ENCODE measurements around the gene LLPH.

Gene LLPH

DNA sequence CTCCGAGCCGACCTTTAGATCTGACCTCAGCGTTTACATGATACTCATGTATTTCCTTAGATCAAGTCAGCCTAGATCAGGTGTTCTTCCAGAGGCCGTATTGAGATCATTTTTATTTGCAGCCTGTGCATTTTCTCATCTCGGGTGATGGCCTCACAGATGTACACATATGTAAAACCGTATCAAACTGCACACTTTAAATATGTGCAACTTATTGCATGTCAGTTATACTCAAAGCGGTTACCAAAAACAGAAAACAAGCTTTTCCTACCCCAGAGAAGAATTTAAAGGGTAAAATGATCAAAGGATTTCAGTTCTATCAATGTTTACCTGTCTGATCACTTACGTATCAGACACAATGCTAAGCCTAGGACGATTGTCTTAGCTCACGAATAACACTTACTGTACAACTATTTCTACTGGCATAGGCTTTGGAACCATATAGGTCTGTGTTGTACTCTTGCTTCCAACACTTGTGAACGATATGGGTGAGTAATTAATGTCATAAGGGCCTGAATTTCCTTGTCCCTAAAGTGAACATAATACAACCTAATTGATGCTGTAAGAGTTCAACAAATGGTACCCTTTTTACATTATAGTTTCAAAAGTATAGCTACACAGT lies 628 bp upstream of the LLPH start:
- TF ChIP-seq, protein P1, sequence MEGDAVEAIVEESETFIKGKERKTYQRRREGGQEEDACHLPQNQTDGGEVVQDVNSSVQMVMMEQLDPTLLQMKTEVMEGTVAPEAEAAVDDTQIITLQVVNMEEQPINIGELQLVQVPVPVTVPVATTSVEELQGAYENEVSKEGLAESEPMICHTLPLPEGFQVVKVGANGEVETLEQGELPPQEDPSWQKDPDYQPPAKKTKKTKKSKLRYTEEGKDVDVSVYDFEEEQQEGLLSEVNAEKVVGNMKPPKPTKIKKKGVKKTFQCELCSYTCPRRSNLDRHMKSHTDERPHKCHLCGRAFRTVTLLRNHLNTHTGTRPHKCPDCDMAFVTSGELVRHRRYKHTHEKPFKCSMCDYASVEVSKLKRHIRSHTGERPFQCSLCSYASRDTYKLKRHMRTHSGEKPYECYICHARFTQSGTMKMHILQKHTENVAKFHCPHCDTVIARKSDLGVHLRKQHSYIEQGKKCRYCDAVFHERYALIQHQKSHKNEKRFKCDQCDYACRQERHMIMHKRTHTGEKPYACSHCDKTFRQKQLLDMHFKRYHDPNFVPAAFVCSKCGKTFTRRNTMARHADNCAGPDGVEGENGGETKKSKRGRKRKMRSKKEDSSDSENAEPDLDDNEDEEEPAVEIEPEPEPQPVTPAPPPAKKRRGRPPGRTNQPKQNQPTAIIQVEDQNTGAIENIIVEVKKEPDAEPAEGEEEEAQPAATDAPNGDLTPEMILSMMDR (IDR thresholded peaks at IDR 0.05; ENCODE audit: control insufficient read depth, insufficient read depth, low read depth, low read length, missing control alignments), result no peak
- peak overlapping the region; percentile 61 for H3K4me3 ChIP-seq (ENCODE audit: control insufficient read depth, low read depth, low read length)
- no peak for DNase-seq (ENCODE audit: low read depth)

DNA sequence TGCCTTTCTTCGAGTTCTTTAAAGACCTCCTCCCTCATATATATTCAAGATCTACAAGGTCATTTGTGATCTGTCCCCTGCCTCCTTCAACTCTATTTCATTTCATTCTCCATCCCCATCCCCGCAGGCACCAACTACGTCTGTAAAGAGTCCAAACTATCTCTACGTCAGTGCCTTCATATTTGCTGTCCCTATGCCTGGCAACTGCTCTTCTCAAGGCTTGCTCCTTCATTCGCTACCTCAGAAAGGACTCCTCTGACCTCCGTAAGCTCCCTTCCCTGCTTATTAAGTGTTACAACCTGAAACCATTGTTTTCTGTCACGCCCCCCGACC lies 650 bp downstream of the LLPH start:
- TF ChIP-seq, protein P1 (IDR thresholded peaks at IDR 0.05; ENCODE audit: control insufficient read depth, insufficient read depth, low read depth, low read length, missing control alignments), result no peak
- DNase-seq (ENCODE audit: low read depth), result no peak
- H3K4me3 ChIP-seq (ENCODE audit: control insufficient read depth, low read depth, low read length), result peak overlapping the region; percentile 61

DNA sequence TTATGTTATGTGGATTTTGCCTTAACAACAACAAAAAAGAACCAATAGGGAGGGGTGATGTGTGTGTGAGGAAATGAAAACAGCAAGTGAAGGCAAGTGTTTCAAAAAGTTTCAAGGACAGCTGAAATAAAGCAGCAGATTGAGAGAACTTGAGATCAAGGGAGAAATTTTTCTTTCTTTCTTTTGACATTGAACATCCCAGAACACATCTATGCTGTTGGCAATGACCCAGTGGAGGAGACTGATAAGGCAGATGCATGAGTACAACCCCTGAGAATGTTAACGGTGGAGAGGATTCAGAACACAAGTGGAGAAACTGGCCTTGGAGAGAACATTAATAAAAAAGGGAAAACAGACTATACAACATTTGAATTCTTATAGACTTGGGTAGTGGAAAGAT lies 2.9 kb downstream of the LLPH start:
- H3K4me3 ChIP-seq (ENCODE audit: control insufficient read depth, low read depth, low read length), result no peak overlapping the region
- TF ChIP-seq, protein P1 (IDR thresholded peaks at IDR 0.05; ENCODE audit: control insufficient read depth, insufficient read depth, low read depth, low read length, missing control alignments), result no peak
- no peak for DNase-seq (ENCODE audit: low read depth)

DNA sequence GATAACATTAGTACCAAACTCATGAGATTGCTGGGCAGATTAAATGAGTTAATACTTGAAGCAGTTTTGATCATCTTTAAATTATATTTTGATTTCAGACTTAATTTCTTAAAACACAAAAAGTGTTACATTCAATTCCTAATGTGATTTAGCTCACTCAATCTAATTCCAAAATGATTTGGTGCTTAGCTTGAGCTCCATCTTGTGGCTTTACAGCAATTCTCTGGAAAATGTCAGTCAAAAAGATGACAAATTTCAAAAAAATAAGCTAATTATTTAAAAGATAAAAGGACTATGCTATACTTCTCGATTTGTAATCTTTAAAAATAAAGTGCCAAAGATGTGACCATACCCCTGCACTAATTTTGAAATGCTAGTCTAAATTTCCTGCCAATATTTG lies 10.1 kb downstream of the LLPH start:
- TF ChIP-seq, protein P1 (IDR thresholded peaks at IDR 0.05; ENCODE audit: control insufficient read depth, insufficient read depth, low read depth, low read length, missing control alignments), result peak; percentile 15
- H3K4me3 ChIP-seq (ENCODE audit: control insufficient read depth, low read depth, low read length), result no peak overlapping the region
- no peak for DNase-seq (ENCODE audit: low read depth)

DNA sequence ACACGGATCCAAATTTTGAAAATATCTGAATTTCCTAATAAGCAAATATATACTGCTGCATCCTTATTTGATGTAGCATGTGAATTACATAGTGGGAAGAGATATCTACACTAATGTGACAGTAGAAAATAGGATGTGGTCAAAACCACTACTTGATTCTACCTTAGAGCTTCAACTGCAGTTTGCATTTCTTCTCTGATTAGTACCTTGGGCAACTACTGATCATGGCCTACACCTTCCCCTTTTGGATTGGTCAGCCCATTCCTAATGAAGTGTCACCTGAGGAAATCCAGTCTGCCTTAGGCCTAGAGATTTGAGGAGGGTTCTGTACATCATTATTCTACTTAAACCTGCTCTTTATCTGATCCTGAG lies 10.7 kb downstream of the LLPH start:
- no peak for DNase-seq (ENCODE audit: low read depth)
- TF ChIP-seq, protein P1 (IDR thresholded peaks at IDR 0.05; ENCODE audit: control insufficient read depth, insufficient read depth, low read depth, low read length, missing control alignments), result no peak
- H3K4me3 ChIP-seq (ENCODE audit: control insufficient read depth, low read depth, low read length), result no peak overlapping the region

DNA sequence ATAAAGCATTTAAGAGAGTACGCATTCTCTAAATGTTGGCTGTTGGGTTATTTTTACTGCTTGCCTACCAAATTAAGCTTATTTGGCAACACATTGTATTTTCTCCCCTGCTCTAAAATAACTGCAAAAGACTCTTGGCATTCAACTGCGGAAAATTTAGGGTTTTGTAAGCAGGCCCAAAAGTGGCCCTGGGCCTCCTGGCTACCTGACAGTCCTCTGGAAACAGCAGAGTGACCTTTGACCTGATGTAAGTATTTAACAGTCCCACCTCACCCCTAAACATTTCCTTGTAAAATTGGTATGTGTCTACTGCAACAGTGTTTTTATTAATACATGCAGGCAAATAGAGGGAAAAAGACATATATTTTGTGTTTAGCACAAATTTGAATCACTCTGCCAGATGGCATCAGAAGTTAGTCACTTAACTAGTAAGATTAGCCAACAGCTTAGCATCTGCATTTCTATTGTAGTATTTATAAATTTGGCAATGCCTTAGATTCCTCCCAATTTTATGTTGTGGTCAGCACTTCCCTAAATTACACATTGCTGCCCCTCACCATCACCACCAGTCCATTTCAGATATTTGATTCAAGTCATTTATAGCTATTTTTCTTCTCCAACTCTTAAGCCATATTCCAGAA lies 11.2 kb downstream of the LLPH start:
- no peak for DNase-seq (ENCODE audit: low read depth)
- no peak overlapping the region for H3K4me3 ChIP-seq (ENCODE audit: control insufficient read depth, low read depth, low read length)
- TF ChIP-seq, protein P1 (IDR thresholded peaks at IDR 0.05; ENCODE audit: control insufficient read depth, insufficient read depth, low read depth, low read length, missing control alignments), result no peak

Measured in AG09309 (cell line).